Measurements from ENCODE around the gene APOF.
"Not testable (repeated sequence)": the region's sequence is repeated elsewhere in the genome, so short reads cannot be mapped to it uniquely, and the experiment has no call there.

DNA sequence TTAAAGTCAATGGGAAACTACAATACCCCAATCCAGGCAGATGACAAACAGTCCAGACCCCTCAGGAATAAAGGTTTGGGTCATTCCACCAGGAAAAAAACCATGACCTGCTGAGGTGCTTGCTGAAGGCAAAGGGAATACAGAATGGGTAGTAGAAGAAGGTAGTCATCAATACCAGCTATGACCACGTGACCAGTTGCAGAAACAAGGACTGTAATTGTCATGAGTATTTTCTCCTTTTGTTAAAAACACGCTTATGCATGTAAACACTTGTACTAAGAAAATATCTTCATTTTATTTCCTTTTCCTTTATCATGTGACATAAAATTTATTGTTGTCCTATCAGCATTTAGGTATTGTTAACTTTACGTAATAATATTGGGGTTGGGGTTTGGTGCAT, 41.6 kb upstream of the APOF start:
- TF ChIP-seq, protein P1, sequence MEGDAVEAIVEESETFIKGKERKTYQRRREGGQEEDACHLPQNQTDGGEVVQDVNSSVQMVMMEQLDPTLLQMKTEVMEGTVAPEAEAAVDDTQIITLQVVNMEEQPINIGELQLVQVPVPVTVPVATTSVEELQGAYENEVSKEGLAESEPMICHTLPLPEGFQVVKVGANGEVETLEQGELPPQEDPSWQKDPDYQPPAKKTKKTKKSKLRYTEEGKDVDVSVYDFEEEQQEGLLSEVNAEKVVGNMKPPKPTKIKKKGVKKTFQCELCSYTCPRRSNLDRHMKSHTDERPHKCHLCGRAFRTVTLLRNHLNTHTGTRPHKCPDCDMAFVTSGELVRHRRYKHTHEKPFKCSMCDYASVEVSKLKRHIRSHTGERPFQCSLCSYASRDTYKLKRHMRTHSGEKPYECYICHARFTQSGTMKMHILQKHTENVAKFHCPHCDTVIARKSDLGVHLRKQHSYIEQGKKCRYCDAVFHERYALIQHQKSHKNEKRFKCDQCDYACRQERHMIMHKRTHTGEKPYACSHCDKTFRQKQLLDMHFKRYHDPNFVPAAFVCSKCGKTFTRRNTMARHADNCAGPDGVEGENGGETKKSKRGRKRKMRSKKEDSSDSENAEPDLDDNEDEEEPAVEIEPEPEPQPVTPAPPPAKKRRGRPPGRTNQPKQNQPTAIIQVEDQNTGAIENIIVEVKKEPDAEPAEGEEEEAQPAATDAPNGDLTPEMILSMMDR (conservative IDR thresholded peaks at IDR 0.05): not testable (repeated sequence)
- TF ChIP-seq EZH2 (IDR thresholded peaks at IDR 0.05; ENCODE audit: low read depth): not testable (repeated sequence)
